Measurements from ENCODE around the gene CCDC188. TPM values are rescaled to one million over a fixed set of nuclear protein-coding genes. Genes with fewer than 3 reads are reported as not detected.

The CCDC188 gene
- total and polyA plus RNA-seq, 2 of the 8 experiments (the other 6 are each of a cell fraction or from before 2014, with no cell fraction given), result not detected

DNA sequence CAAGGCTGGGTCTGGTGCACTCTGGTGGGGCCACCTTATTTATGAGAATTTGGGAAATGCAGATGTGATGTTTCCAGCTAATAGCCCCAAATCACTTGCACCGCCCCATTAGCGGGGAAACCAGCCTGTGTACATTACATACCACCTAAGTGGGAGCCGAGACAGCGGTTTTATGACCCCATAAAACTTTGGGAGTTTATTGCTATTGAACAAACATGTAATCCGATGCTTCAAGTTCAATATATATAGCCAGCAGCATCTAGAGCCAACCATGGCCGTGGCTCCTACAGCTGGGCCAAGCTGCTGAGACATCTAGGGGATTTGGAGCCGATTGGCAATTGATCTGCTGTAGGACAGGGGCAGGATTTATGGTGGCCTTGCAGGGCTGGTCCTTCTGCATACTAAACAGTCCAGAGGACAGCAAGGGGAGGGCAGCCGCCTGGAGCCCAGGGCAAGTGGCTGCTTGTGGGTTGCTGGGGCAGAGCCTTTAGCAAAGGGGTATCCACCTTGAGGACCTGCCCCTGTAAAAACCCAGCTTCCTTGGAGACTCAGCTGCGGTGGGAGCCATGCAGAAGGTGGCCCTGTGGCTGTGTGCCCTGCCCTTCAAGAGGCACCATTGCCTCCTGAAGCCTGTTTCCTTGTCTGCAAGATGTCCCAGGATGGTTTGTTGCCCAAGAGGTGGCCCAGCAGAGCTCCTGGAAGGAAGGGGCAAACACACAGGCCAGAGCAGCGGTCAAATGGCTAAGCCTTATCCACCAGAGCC lies 47.9 kb upstream of the CCDC188 start (continued):
- TF ChIP-seq, protein P1, sequence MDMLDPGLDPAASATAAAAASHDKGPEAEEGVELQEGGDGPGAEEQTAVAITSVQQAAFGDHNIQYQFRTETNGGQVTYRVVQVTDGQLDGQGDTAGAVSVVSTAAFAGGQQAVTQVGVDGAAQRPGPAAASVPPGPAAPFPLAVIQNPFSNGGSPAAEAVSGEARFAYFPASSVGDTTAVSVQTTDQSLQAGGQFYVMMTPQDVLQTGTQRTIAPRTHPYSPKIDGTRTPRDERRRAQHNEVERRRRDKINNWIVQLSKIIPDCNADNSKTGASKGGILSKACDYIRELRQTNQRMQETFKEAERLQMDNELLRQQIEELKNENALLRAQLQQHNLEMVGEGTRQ (IDR thresholded peaks at IDR 0.05; ENCODE audit: low read length), result no peak
